SK-N-SH (cell line): ENCODE results near the gene DGKH. TPM values are rescaled to one million over a fixed set of nuclear protein-coding genes. Genes with fewer than 3 reads are reported as not detected.

ENCODE experiments used
- CTCF ChIA-PET: fragments of 300-600, 350-600 bp; formaldehyde crosslinking; extraction: SDS; loops from one replicate; lab custom pipeline; 2021; lab: Yijun Ruan, JAX
- POLR2A ChIA-PET: fragments of 350-600 bp; sonication (Branson Sonifier 250); formaldehyde crosslinking; extraction: SDS; loops from one replicate; lab custom pipeline; 2020; ENCODE audit warnings: antibody characterized with exemption, inconsistent platforms; lab: Yijun Ruan, JAX
- DNase-seq: peaks from one replicate; pipeline ENCODE4 v3.0.0; 2012
- H2AFZ ChIP-seq: fragments of 200-600 bp; sonication (generic); 2 replicates; pipeline ENCODE4 v1.8.1; 2016; ENCODE audit warnings: antibody characterized with exemption, mild to moderate bottlenecking, low read depth
- H3F3A ChIP-seq: fragments of 200-600 bp; sonication (generic); replicated peaks from 2 replicates; pipeline ENCODE3; 2016; ENCODE audit warnings: antibody characterized with exemption, mild to moderate bottlenecking; ENCODE audit not compliant: insufficient read depth
- H3K27ac ChIP-seq, 2 experiments: fragments of 200-500 bp in 1 of 2; fragments of 200-600 bp in 1 of 2; sonication (Bioruptor generic) in 1 of 2; sonication (generic), shearing (Covaris generic) in 1 of 2; 2 replicates each; pipeline versions ENCODE4 v1.5.1 to v1.6.1; 2014 to 2016; ENCODE audit warnings: low read depth in 2 of 2, inconsistent platforms in 1 of 2, low read length in 1 of 2, mild to moderate bottlenecking in 1 of 2, mixed read lengths in 1 of 2
- H3K27me3 ChIP-seq: fragments of 200-600 bp; sonication (generic), shearing (Covaris generic); 2 replicates; pipeline ENCODE4 v1.6.1; 2016; ENCODE audit warnings: mixed run types; ENCODE audit not compliant: insufficient read depth
- H3K36me3 ChIP-seq, 2 experiments: fragments of 200-500 bp in 1 of 2; fragments of 200-600 bp in 1 of 2; sonication (Bioruptor generic) in 1 of 2; sonication (generic) in 1 of 2; replicated peaks in 1 of 2; 2 replicates each; pipeline versions ENCODE3 to v1.5.1; 2014 to 2016; ENCODE audit warnings: low read length in 1 of 2, mild to moderate bottlenecking in 1 of 2; ENCODE audit not compliant: insufficient read depth in 2 of 2, control insufficient read depth in 1 of 2
- H3K4me1 ChIP-seq, 2 experiments: fragments of 200-500 bp in 1 of 2; fragments of 200-600 bp in 1 of 2; sonication (Bioruptor generic) in 1 of 2; sonication (generic), shearing (Covaris generic) in 1 of 2; 2 replicates each; pipeline versions ENCODE4 v1.5.1 to v1.6.1; 2014 to 2016; ENCODE audit warnings: low read depth in 1 of 2, low read length in 1 of 2, mixed run types in 1 of 2; ENCODE audit not compliant: insufficient read depth in 2 of 2, control insufficient read depth in 1 of 2
- H3K4me2 ChIP-seq: fragments of 200-600 bp; sonication (generic), shearing (Covaris generic); 2 replicates; pipeline ENCODE4 v1.6.1; 2017; ENCODE audit warnings: mixed run types
- H3K4me3 ChIP-seq, 2 experiments: fragments of 200-500 bp in 1 of 2; fragments of 200-600 bp in 1 of 2; sonication (Bioruptor generic) in 1 of 2; sonication (generic), shearing (Covaris generic) in 1 of 2; 2 replicates each; pipeline versions ENCODE4 v1.5.1 to v1.8.1; 2014 to 2016; ENCODE audit warnings: low read depth in 2 of 2, inconsistent platforms in 1 of 2, low read length in 1 of 2, mild to moderate bottlenecking in 1 of 2, mixed read lengths in 1 of 2, moderate library complexity in 1 of 2
- H3K79me2 ChIP-seq: fragments of 200-600 bp; sonication (generic); 2 replicates; pipeline ENCODE4 v1.8.1; 2017; ENCODE audit warnings: mild to moderate bottlenecking; ENCODE audit not compliant: insufficient read depth
- H3K9ac ChIP-seq: fragments of 200-600 bp; sonication (generic); 2 replicates; pipeline ENCODE4 v1.6.1; 2017; ENCODE audit warnings: mixed run types
- H3K9me2 ChIP-seq: fragments of 200-600 bp; sonication (generic); 2 replicates; pipeline ENCODE4 v1.6.1; 2017; ENCODE audit warnings: mixed run types
- H3K9me3 ChIP-seq: fragments of 200-600 bp; sonication (generic); 2 replicates; pipeline ENCODE4 v1.6.1; 2017; ENCODE audit warnings: mixed run types, mild to moderate bottlenecking, moderate library complexity
- H4K20me1 ChIP-seq: fragments of 200-600 bp; sonication (generic); 2 replicates; pipeline ENCODE4 v1.6.1; 2017; ENCODE audit warnings: mild to moderate bottlenecking, mixed run types; ENCODE audit not compliant: insufficient read depth
- FOSL2 ChIP-seq: IDR thresholded peaks from 2 replicates; pipeline ENCODE4 v1.4.0; 2012; ENCODE audit warnings: low read depth, mild to moderate bottlenecking, moderate library complexity, borderline replicate concordance
- FOXM1 ChIP-seq: IDR thresholded peaks from 2 replicates; pipeline ENCODE4 v1.4.0; 2012; ENCODE audit warnings: low read depth, mild to moderate bottlenecking
- JUND ChIP-seq: IDR thresholded peaks from 2 replicates; pipeline ENCODE4 v1.4.0; 2012
- MAX ChIP-seq: IDR thresholded peaks from 2 replicates; pipeline ENCODE4 v1.4.0; 2012; ENCODE audit warnings: low read depth
- MXI1 ChIP-seq: IDR thresholded peaks from 2 replicates; pipeline ENCODE4 v1.6.1; 2012; ENCODE audit warnings: mild to moderate bottlenecking, low read depth, low read length, improper control_type of control experiment
- NFIC ChIP-seq: IDR thresholded peaks from 2 replicates; pipeline ENCODE4 v1.4.0; 2012; ENCODE audit warnings: borderline replicate concordance
- PBX3 ChIP-seq: IDR thresholded peaks from 2 replicates; pipeline ENCODE4; 2012
- RAD21 ChIP-seq: IDR thresholded peaks from 2 replicates; pipeline ENCODE4 v1.6.1; 2012; ENCODE audit warnings: mild to moderate bottlenecking, low read length
- RCOR1 ChIP-seq: fragments of 150-350 bp; IDR thresholded peaks from 2 replicates; pipeline ENCODE4 v1.6.1; 2017; ENCODE audit warnings: antibody characterized with exemption, low read length
- REST ChIP-seq: IDR thresholded peaks from 2 replicates; pipeline ENCODE4 v1.6.1; 2012; ENCODE audit warnings: mild to moderate bottlenecking, low read depth, low read length, moderate library complexity
- RFX5 ChIP-seq: IDR thresholded peaks from 2 replicates; pipeline ENCODE4 v1.6.1; 2012; ENCODE audit warnings: mild to moderate bottlenecking, improper control_type of control experiment, low read length
- TCF12 ChIP-seq: IDR thresholded peaks from 2 replicates; pipeline ENCODE4 v1.4.0; 2012
- ZBTB33 ChIP-seq: IDR thresholded peaks from 2 replicates; pipeline ENCODE4 v1.4.0; 2012; ENCODE audit warnings: low read depth, borderline replicate concordance
- WGBS: methylation state at CpG from one replicate; pipeline ENCODE4 v1.1.6; 2017; ENCODE audit warnings: low lambda C conversion rate; 5-methylcytosine and 5-hydroxymethylcytosine counted together
- polyA plus RNA-seq, 3 experiments: library from polyadenylated mRNA; depleted of rRNA; stranded (reverse); fragments of >200 nt; gene quantifications; 2 replicates each; pipeline ENCODE4 v1.2.3, GENCODE V29; 2012

The DGKH gene
- polyA plus RNA-seq, 1 of the 3 experiments (the other 2 are of a cell fraction) = 2.5 TPM

GRCh38 chr13:42102961-42103865, 54.8 kb downstream of the DGKH start:
- H3F3A ChIP-seq = peaks cover 6% of the 10 kb centered on the region
- CTCF ChIA-PET = interaction anchor here (1.1 to 4.7 kb wide), 2 partner anchors 435 to 450 kb away, joined by 3 to 22 read pairs; no protein-coding TSS in a partner anchor
- H2AFZ ChIP-seq = no peak overlapping the region
- no peaks in the 10 kb centered on the region; the same call in 1 of the 2 replicates for H4K20me1 ChIP-seq
- no peak overlapping the region for H3K27ac ChIP-seq
- no peaks in the 10 kb centered on the region for H3K36me3 ChIP-seq
- no peak for DNase-seq
- peaks cover 8% of the 10 kb centered on the region; the same call in 1 of the 2 replicates for H3K79me2 ChIP-seq
- no peak overlapping the region for H3K4me3 ChIP-seq
- H3K9me2 ChIP-seq = no peaks in the 10 kb centered on the region
- no peaks in the 10 kb centered on the region for H3K9me3 ChIP-seq
- H3K4me2 ChIP-seq = no peak overlapping the region
- peaks cover 2 to 13% of the 10 kb centered on the region in 2 experiments; a peak in 3 of 4 replicates for H3K4me1 ChIP-seq
- TF ChIP-seq PBX3 (0 out of 2 replicates have a peak, but pooled peaks have one; percentile 4), ZBTB33 (no peak), FOSL2 (peak; percentile 39; the same call in 1 of the 2 replicates), TCF12 (peak; percentile 78), RCOR1 (no peak), MXI1 (no peak), RAD21 (no peak), NFIC (0 out of 2 replicates have a peak, but pooled peaks have one; percentile 41), FOXM1 (no peak), MAX (0 out of 2 replicates have a peak, but pooled peaks have one; percentile 18), JUND (peak; percentile 28; the same call in 1 of the 2 replicates)
- WGBS = 56% methylated on average over 5 of the region's 5 CpGs
- no peaks in the 10 kb centered on the region for H3K27me3 ChIP-seq
- POLR2A ChIA-PET = no interaction called here
- no peak overlapping the region for H3K9ac ChIP-seq

GRCh38 chr13:42106998-42107397, 58.5 kb downstream of the DGKH start:
- peaks cover 6% of the 10 kb centered on the region for H3F3A ChIP-seq
- H3K27me3 ChIP-seq = no peaks in the 10 kb centered on the region
- H3K4me3 ChIP-seq = no peak overlapping the region
- no peak overlapping the region for H2AFZ ChIP-seq
- 99% methylated on average over 4 of the region's 4 CpGs for WGBS
- H3K79me2 ChIP-seq = peaks cover 8% of the 10 kb centered on the region; the same call in 1 of the 2 replicates
- no peak for DNase-seq
- no peak overlapping the region for H3K27ac ChIP-seq
- H3K9ac ChIP-seq = no peak overlapping the region
- H3K4me2 ChIP-seq = no peak overlapping the region
- no peaks in the 10 kb centered on the region for H3K9me3 ChIP-seq
- no peaks in the 10 kb centered on the region for H3K9me2 ChIP-seq
- no peaks in the 10 kb centered on the region for H3K36me3 ChIP-seq
- no peak for TF ChIP-seq REST
- no peak for TF ChIP-seq RFX5
- TF ChIP-seq NFIC = no peak
- H4K20me1 ChIP-seq = no peaks in the 10 kb centered on the region; the same call in 1 of the 2 replicates
- POLR2A ChIA-PET = no interaction called here
- peaks cover 4 to 13% of the 10 kb centered on the region in 2 experiments for H3K4me1 ChIP-seq
- CTCF ChIA-PET = interaction anchor here (4.7 kb wide), 1 partner anchor 439 kb away, joined by 22 read pairs; no protein-coding TSS in a partner anchor
